ENCODE data around the gene SFRP4.

GRCh38 chr7:37901236-37901827 is 15.3 kb downstream of the SFRP4 start:
- TF ChIP-seq YY1 (IDR thresholded peaks at IDR 0.05; ENCODE audit: insufficient read depth, insufficient read length) (no peak), SUZ12 (IDR thresholded peaks at IDR 0.05; ENCODE audit: extremely low read depth, insufficient read depth, insufficient read length) (no peak)

All from NT2/D1 (cell line).